Hindlimb muscle (tissue), 1 donor: ENCODE data around the gene CIDEA. TPM values are rescaled to one million over a fixed set of nuclear protein-coding genes. Genes with fewer than 3 reads are reported as not detected.
"Not testable (repeated sequence)": the region's sequence is repeated elsewhere in the genome, so short reads cannot be mapped to it uniquely, and the experiment has no call there.

Source experiments
- DNase-seq: peaks from one replicate; pipeline ENCODE4 v3.0.0-alpha.2; 2013
- polyA plus RNA-seq: library from polyadenylated mRNA; unstranded; fragments of 120-200 nt; gene quantifications from one replicate; pipeline ENCODE4 v1.2.1, GENCODE V29; 2013; ENCODE audit not compliant: insufficient read length

Gene CIDEA
- polyA plus RNA-seq, 1 donor, result 0.30 TPM

DNA sequence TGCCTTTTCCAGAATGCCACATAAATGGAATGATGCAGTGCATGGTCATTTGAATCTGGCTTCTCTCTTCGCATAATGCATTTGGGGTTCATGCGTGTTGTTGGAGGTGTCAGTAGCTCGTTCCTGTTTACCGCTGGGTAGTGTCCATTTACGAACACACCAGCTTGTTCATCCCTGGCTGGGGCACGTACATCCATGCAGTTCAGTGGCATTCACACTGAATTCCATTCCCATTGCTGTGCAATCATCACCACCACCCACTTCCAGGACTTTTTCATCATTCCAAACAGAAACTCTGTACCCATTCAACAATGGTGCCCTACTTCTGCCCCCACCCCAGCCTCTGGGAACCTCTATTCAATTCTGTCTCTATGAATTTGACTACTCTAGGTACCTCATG lies 14.7 kb upstream of the CIDEA start:
- no peak for DNase-seq

- DNase-seq, result no peak
These were observed 11.4 kb upstream of the CIDEA start for GRCh38 chr18:12242658-12243260.

GRCh38 chr18:12243272-12243671 lies 10.9 kb upstream of the CIDEA start:
- DNase-seq, result not testable (repeated sequence)

GRCh38 chr18:12245793-12246135 lies 8.4 kb upstream of the CIDEA start:
- DNase-seq, result no peak

DNA sequence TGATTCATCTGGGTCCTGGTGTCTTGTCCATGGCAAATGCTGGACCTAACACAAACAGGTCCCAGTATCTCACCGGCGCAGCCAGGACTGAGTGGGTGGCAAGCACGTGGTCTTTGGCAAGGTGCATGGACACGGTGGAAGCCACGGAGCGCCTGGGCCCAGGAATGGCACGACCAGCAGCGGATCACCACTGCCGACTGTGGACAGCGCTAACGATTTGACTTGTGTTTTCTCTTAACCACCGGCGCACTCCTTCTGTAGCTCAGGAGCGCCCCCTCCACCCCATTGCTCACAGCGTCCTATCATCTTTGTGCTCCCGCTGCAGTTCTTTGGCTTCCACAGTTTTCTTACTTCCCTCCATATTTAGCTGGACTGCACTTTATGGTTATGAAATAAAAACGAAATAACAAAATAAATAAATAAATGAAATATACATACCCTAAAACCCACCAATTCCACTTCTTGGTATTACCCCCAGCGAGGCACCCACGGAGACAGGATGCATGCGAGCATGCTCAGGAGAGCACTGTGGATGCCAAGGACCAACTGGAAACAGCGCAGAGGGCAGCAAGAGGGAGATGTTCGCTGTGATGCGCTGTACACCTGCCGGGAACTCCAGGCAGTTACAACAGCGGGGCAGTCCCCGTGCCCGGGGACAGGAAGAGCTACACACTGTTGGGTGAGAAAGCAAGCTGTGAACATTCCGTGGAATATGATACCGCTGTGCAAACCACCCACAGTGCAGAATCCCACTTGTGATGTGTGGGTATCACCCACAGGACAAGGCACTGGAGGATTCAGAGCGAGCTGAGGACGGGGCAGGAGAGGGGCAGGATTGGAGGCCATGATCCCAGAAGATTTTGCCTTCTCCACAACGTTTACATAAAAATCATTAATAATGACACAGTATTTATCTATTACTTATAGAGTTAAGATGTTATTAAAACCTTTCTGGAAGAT lies 7.0 kb upstream of the CIDEA start:
- DNase-seq, result no peak

DNA sequence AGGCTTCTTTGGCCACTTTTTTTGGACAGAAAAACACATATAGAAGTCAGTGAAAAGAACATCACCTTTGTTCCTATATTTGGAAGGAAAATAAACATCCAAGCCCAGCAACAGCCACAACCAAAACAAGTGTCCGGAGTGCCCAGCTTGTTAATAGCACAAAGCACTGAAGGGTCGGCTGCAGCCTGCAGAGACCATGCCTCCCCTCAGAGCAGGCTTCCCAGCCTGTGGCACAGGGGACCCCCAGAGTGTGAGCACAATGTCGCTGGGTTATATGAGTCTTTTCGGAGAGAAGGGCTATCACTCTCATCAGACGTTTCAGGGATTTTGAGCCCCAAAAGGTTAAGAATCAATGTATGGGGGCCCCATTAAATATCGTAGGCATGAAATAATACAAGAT lies 6.2 kb upstream of the CIDEA start:
- no peak for DNase-seq

- no peak for DNase-seq
These were observed 5.0 kb upstream of the CIDEA start for GRCh38 chr18:12248926-12249720.

DNA sequence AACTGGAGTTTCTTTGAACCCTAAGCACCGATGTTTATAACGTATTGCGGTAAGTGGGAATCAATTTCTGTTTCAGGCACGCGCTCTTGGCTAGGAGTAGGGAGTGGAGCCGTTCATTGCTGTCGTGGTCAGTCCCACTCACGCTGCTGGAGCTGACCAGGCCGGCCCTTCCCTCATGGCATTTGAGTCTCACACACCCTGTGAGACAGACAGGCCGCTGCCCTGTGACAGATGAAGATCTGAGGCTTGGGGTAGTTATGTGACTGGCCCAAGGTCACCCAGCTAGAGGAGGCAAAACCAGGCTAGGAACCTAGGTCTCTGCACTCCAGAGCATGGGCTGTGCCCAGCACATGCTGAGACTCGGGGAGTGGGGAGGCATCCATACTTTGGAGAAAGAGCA lies 2.9 kb upstream of the CIDEA start:
- no peak for DNase-seq

- DNase-seq, result no peak
These were observed 2.1 kb upstream of the CIDEA start for GRCh38 chr18:12252061-12252460.

DNA sequence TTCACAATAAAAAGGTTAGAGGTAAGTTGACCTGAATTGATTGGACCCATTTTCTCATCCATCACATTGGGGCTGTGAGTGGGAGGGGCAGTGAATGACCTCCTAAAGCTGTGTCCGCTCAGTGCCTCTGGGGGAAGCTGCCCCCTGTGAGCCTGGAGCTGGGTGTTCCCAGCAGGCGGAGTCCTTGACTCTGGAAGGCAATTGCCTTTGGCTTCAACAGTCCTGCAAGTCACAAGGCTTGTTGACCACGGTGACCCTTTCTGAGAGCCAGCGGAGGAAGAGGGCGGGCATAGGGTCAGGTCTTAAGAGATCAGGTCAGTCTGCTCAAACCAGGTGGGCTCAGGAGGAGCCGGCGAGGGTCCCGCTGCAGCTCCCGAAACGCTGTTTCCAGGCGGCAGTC lies 1.1 kb upstream of the CIDEA start:
- no peak for DNase-seq

GRCh38 chr18:12253663-12254135 lies 462 bp upstream of the CIDEA start:
- DNase-seq, result no peak

GRCh38 chr18:12254820-12255511 lies 805 bp downstream of the CIDEA start:
- DNase-seq, result no peak

GRCh38 chr18:12255626-12256026 lies 1.5 kb downstream of the CIDEA start:
- DNase-seq, result no peak

DNA sequence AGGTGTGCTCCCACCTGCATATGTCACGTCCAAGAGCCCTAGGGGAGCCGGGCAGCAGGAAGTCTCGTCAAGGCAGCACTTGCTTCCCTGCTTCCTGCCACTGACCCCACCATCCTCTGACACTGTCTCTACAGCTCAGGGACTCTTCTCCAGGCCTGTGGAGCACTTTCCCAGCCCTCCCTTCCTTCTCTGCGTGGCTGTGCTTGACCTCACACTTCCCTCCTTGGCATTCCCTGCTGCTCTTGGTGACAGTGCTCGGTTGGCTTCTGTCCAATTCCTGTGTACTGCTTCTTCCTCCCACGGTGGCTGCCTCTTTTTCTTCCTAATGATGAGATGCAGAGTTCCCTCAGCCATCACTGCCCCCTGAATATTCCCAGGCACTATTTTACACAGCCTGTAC lies 2.8 kb downstream of the CIDEA start:
- DNase-seq, result no peak

DNA sequence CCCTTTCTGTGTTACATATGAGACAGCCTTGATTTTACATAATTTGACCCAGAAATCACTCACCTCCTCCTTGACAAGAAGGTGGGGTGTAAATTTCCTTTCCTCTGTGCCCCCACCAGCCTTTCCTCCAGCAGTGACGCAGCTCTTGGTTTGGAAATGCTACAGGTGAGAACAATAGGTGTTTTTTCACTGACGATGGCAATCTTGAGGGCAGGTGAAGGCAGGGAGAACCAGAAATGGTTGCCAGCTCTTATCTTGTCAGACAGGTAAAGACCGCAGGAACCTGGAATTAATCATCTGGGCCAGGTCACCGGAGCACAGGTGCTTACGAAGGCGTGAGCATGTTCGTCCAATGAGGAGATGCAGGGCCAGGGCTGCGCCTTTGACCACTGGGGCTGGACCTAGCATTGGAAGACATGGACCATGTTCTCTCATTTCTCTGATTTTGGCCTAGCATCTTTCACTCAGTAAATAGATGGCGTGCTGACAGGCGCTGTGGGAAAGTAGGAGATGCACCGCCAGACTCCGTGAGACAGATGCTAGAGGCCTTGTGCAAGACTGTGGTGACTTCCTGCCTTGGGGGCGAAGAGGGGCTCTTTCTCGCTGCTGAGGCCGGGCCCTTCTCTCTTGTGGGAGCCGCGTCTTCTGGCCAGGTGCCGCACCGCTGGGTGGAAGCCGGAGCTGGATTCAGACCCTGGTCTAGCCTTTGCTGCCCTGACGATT lies 4.0 kb downstream of the CIDEA start:
- no peak for DNase-seq

GRCh38 chr18:12258719-12259705 lies 4.9 kb downstream of the CIDEA start:
- DNase-seq, result no peak

GRCh38 chr18:12262748-12263147 lies 8.6 kb downstream of the CIDEA start:
- no peak for DNase-seq

- no peak for DNase-seq
These were observed 10.7 kb downstream of the CIDEA start for GRCh38 chr18:12264864-12265263.

- DNase-seq, result peak; percentile 88
These were observed 17.4 kb downstream of the CIDEA start for GRCh38 chr18:12271376-12272235.

GRCh38 chr18:12274793-12275192 lies 20.6 kb downstream of the CIDEA start:
- DNase-seq, result no peak
